Suprapubic skin (tissue), 4 donors: Measurements from ENCODE around the gene MEIS1. TPM values are rescaled to one million over a fixed set of nuclear protein-coding genes. Genes with fewer than 3 reads are reported as not detected.

Experiments used
- DNase-seq, 2 donors: peaks; one replicate each; pipeline ENCODE4 v3.0.0-alpha.2; 2019; ENCODE audit warnings: low spot score in 2 of 2
- H3K27ac ChIP-seq: fragments of 200-600 bp; sonication (generic); one replicate; pipeline ENCODE4 v1.5.1; 2019
- H3K27me3 ChIP-seq: fragments of 200-600 bp; sonication (generic); one replicate; pipeline ENCODE4 v1.5.1; 2019
- H3K36me3 ChIP-seq: fragments of 200-600 bp; sonication (generic); one replicate; pipeline ENCODE4 v1.5.1; 2019
- H3K4me1 ChIP-seq: fragments of 200-600 bp; sonication (generic); one replicate; pipeline ENCODE4 v1.5.1; 2019
- H3K4me3 ChIP-seq: fragments of 200-600 bp; sonication (generic); one replicate; pipeline ENCODE4 v1.5.1; 2019; ENCODE audit warnings: mild to moderate bottlenecking
- H3K9me3 ChIP-seq: fragments of 200-600 bp; sonication (generic); one replicate; pipeline ENCODE4 v1.5.1; 2019
- CTCF ChIP-seq, 2 donors: fragments of 200-600 bp in 1 of 2; fragments of 450-650 bp in 1 of 2; sonication (generic) in 1 of 2; IDR thresholded peaks; one replicate each; pipeline ENCODE4 v1.5.1; 2016 to 2019; ENCODE audit warnings: antibody characterized with exemption in 2 of 2, mild to moderate bottlenecking in 1 of 2, moderate library complexity in 1 of 2
- EP300 ChIP-seq: sonication (generic); formaldehyde crosslinking; IDR thresholded peaks from one replicate; pipeline ENCODE4 v1.6.1; 2017; ENCODE audit warnings: antibody characterized with exemption
- POLR2A ChIP-seq, 2 donors: fragments of 450-650 bp; IDR thresholded peaks; one replicate each; pipeline ENCODE4 v1.6.1; 2017; ENCODE audit warnings: antibody characterized with exemption in 2 of 2, mild to moderate bottlenecking in 2 of 2, moderate library complexity in 2 of 2
- POLR2AphosphoS5 ChIP-seq, 3 donors: sonication (generic); formaldehyde crosslinking; IDR thresholded peaks; one replicate each; pipeline ENCODE4 v1.6.1; 2017; ENCODE audit warnings: antibody characterized with exemption in 3 of 3
- WGBS: methylation state at CpG from one replicate; pipeline ENCODE4 v1.1.5; 2018; 5-methylcytosine and 5-hydroxymethylcytosine counted together
- total RNA-seq, 4 donors: library from RNA; depleted of rRNA; stranded (reverse); fragments of >200 nt; gene quantifications; one replicate each; pipeline ENCODE4 v1.1.0, GENCODE V29; 2016

The MEIS1 gene
- total RNA-seq, 4 donors from 2014 or later, result 12.7 to 28.0 (median 20.3) TPM

GRCh38 chr2:66585587-66585986, 150.7 kb downstream of the MEIS1 start:
- no peaks in the 10 kb centered on the region for H3K9me3 ChIP-seq
- TF ChIP-seq EP300 (no peak), POLR2AphosphoS5 (IDR thresholded peaks at IDR 0.05) (no peak), POLR2A (IDR thresholded peaks at IDR 0.05) (no peak), CTCF (IDR thresholded peaks at IDR 0.05) (no peak)
- no peak for DNase-seq
- H3K4me1 ChIP-seq, result peaks cover 22% of the 10 kb centered on the region
- no peaks in the 10 kb centered on the region for H3K36me3 ChIP-seq
- H3K27ac ChIP-seq, result no peak overlapping the region
- H3K4me3 ChIP-seq, result no peak overlapping the region
- WGBS, result 73% methylated on average over 6 of the region's 6 CpGs
- peaks cover 45% of the 10 kb centered on the region for H3K27me3 ChIP-seq

DNA sequence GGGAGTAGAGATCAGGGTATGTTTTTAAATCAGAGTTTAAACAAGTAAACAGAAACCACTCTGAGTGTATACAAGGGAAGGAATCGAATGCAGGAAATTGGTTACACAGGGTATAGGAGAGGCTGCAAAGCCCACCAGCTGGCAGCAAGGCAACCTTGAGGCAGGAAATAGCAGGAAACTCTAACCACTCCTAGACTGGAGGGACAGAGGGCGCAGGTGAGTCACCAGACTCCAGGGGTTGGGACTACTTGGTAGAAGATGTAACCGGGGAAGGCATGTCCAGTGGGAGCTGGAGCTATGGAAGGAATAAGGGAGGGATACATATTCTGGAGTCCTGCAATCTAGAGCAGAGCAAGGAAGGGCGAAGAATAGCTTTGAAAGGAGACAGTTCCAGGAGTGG, 152.3 kb downstream of the MEIS1 start:
- Histone ChIP-seq H3K4me3 (no peak overlapping the region), H3K9me3 (no peaks in the 10 kb centered on the region), H3K36me3 (no peaks in the 10 kb centered on the region), H3K27ac (no peak overlapping the region), H3K4me1 (peaks cover 9% of the 10 kb centered on the region), H3K27me3 (peaks cover 29% of the 10 kb centered on the region)
- 73% methylated on average over 4 of the region's 4 CpGs for WGBS
- no peak for DNase-seq
- TF ChIP-seq EP300 (no peak), CTCF (IDR thresholded peaks at IDR 0.05) (no peak), POLR2AphosphoS5 (IDR thresholded peaks at IDR 0.05) (no peak), POLR2A (IDR thresholded peaks at IDR 0.05) (no peak)

- no peak for DNase-seq
- H3K27me3 ChIP-seq, result no peaks in the 10 kb centered on the region
- H3K4me3 ChIP-seq, result no peak overlapping the region
- no peaks in the 10 kb centered on the region for H3K4me1 ChIP-seq
- TF ChIP-seq CTCF (IDR thresholded peaks at IDR 0.05), result no peak
- TF ChIP-seq EP300, result no peak
- TF ChIP-seq POLR2AphosphoS5 (IDR thresholded peaks at IDR 0.05), result no peak
- TF ChIP-seq POLR2A (IDR thresholded peaks at IDR 0.05), result no peak
- H3K9me3 ChIP-seq, result no peaks in the 10 kb centered on the region
- H3K36me3 ChIP-seq, result no peaks in the 10 kb centered on the region
- no peak overlapping the region for H3K27ac ChIP-seq
Observed at GRCh38 chr2:66594001-66594400, 159.1 kb downstream of the MEIS1 start.

- Histone ChIP-seq H3K4me1 (no peaks in the 10 kb centered on the region), H3K4me3 (no peak overlapping the region), H3K9me3 (no peaks in the 10 kb centered on the region), H3K27me3 (no peaks in the 10 kb centered on the region), H3K36me3 (no peaks in the 10 kb centered on the region), H3K27ac (no peak overlapping the region)
- DNase-seq, result no peak
- WGBS, result 75% methylated on average over 2 of the region's 2 CpGs
- TF ChIP-seq POLR2AphosphoS5 (IDR thresholded peaks at IDR 0.05), result no peak
- no peak for TF ChIP-seq EP300
- no peak for TF ChIP-seq CTCF (IDR thresholded peaks at IDR 0.05)
- no peak for TF ChIP-seq POLR2A (IDR thresholded peaks at IDR 0.05)
Observed at GRCh38 chr2:66595556-66595955, 160.6 kb downstream of the MEIS1 start.

- Histone ChIP-seq H3K4me1 (no peaks in the 10 kb centered on the region), H3K9me3 (no peaks in the 10 kb centered on the region), H3K4me3 (no peak overlapping the region), H3K27ac (no peak overlapping the region), H3K27me3 (no peaks in the 10 kb centered on the region), H3K36me3 (no peaks in the 10 kb centered on the region)
- TF ChIP-seq EP300 (no peak), POLR2A (IDR thresholded peaks at IDR 0.05) (no peak), CTCF (IDR thresholded peaks at IDR 0.05) (no peak), POLR2AphosphoS5 (IDR thresholded peaks at IDR 0.05) (no peak)
- DNase-seq, result no peak
- 94% methylated on average over 2 of the region's 2 CpGs for WGBS
Observed at GRCh38 chr2:66596256-66596655, 161.3 kb downstream of the MEIS1 start.
